MCF 10A (cell line): ENCODE measurements around the gene ADAMTS2. TPM values are rescaled to one million over a fixed set of nuclear protein-coding genes. Genes with fewer than 3 reads are reported as not detected.

Experiments
- BruUV-seq: library from RNA; stranded (reverse); fragments of 400-500 nt; replicated peaks from 2 replicates; lab custom pipeline; 2021; lab: Mats Ljungman, UMichigan
- CTCF ChIA-PET: fragments of 300-600 bp; sonication (Branson Sonifier 250); formaldehyde crosslinking; extraction: SDS; loops from one replicate; lab custom pipeline; 2021; ENCODE audit warnings: antibody characterized with exemption, inconsistent platforms; lab: Yijun Ruan, JAX
- POLR2A ChIA-PET: fragments of 300-600, 350-650 bp; sonication (Branson Sonifier 250); formaldehyde crosslinking; extraction: SDS; loops from one replicate; lab custom pipeline; 2020; ENCODE audit warnings: antibody characterized with exemption, inconsistent platforms; lab: Yijun Ruan, JAX
- DNase-seq: peaks from one replicate; pipeline ENCODE4 v3.0.0-alpha.2; 2018; ENCODE audit not compliant: unreplicated experiment
- H3K27ac Mint-ChIP-seq: one replicate; pipeline ENCODE4 v1.8.0; 2022; ENCODE audit warnings: mild to moderate bottlenecking, low read depth, mixed read lengths; ENCODE audit not compliant: unreplicated experiment
- H3K27me3 Mint-ChIP-seq: one replicate; pipeline ENCODE4 v1.8.0; 2022; ENCODE audit warnings: mixed read lengths; ENCODE audit not compliant: insufficient read depth, unreplicated experiment
- H3K36me3 Mint-ChIP-seq: one replicate; pipeline ENCODE4 v1.8.0; 2022; ENCODE audit warnings: mild to moderate bottlenecking, moderate library complexity, mixed read lengths; ENCODE audit not compliant: insufficient read depth, unreplicated experiment
- H3K4me1 Mint-ChIP-seq: one replicate; pipeline ENCODE4 v1.8.0; 2022; ENCODE audit warnings: mixed read lengths; ENCODE audit not compliant: insufficient read depth, unreplicated experiment
- H3K4me3 Mint-ChIP-seq: one replicate; pipeline ENCODE4 v1.8.0; 2022; ENCODE audit warnings: mild to moderate bottlenecking, moderate library complexity, mixed read lengths; ENCODE audit not compliant: unreplicated experiment
- H3K9me3 Mint-ChIP-seq: one replicate; pipeline ENCODE4 v1.8.0; 2022; ENCODE audit warnings: mixed read lengths; ENCODE audit not compliant: unreplicated experiment
- intact Hi-C: fragments of 100-400 bp; cut with micrococcal nuclease; formaldehyde crosslinking; loops from 2 replicates; pipeline ENCODE4 v1.14.1; 2022
- total RNA-seq: library from RNA; stranded (reverse); gene quantifications from 2 replicates; pipeline ENCODE4 v1.2.3, GENCODE V29; 2022
- TF ChIP-seq, protein P1 (sequence below): fragments of 200-600 bp; IDR thresholded peaks from one replicate; pipeline ENCODE4 v1.8.0; 2022; ENCODE audit warnings: antibody characterized with exemption, mild to moderate bottlenecking; ENCODE audit not compliant: unreplicated experiment

Gene ADAMTS2
- total RNA-seq, 1 experiment from 2014 or later = not detected

DNA sequence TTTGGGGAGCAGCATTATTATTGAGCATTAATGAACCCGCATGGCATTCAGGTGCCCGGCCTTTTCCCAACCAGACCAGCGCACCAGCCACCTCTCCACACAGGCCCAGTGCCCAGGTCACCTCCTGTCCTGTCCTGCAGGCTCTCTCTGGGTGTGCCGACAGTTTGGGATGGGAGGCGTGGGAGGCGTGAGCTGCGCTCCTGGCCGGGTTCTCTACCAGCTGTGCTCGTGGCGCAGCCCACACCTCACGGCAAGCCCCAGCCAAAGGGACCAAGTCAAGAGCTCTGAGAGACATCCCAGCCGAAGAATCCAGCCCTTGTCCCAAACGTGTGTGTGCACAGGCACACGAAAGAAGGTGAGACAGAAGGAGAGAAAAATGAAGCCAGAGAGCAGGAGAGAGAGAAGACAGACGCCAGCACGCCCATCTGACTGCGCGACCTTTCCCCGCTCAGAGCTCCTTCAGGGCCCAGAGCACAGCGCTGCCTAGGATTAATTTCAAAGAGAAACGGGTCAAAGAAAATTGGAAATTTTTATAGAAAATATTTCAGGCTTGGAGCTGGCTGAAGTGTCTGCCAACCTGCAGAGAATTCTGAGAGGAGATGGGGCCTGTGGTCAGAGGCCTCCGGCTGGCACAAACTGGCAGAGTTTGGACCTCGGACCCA lies 81.7 kb downstream of the ADAMTS2 start:
- ChIA-PET POLR2A (no interaction called here), CTCF (no interaction called here)
- intact Hi-C loops = no loop called here
- TF ChIP-seq, protein P1, sequence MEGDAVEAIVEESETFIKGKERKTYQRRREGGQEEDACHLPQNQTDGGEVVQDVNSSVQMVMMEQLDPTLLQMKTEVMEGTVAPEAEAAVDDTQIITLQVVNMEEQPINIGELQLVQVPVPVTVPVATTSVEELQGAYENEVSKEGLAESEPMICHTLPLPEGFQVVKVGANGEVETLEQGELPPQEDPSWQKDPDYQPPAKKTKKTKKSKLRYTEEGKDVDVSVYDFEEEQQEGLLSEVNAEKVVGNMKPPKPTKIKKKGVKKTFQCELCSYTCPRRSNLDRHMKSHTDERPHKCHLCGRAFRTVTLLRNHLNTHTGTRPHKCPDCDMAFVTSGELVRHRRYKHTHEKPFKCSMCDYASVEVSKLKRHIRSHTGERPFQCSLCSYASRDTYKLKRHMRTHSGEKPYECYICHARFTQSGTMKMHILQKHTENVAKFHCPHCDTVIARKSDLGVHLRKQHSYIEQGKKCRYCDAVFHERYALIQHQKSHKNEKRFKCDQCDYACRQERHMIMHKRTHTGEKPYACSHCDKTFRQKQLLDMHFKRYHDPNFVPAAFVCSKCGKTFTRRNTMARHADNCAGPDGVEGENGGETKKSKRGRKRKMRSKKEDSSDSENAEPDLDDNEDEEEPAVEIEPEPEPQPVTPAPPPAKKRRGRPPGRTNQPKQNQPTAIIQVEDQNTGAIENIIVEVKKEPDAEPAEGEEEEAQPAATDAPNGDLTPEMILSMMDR = no peak
- peaks cover 19% of the 10 kb centered on the region for H3K4me1 Mint-ChIP-seq
- no peak overlapping the region for H3K4me3 Mint-ChIP-seq
- no TSS peak for BruUV-seq
- peaks cover 6% of the 10 kb centered on the region for H3K9me3 Mint-ChIP-seq
- no peak overlapping the region for H3K27ac Mint-ChIP-seq
- H3K27me3 Mint-ChIP-seq = no peaks in the 10 kb centered on the region
- H3K36me3 Mint-ChIP-seq = peaks cover 4% of the 10 kb centered on the region
- no peak for DNase-seq

GRCh38 chr5:179262126-179262920 lies 82.9 kb downstream of the ADAMTS2 start:
- H3K27me3 Mint-ChIP-seq = no peaks in the 10 kb centered on the region
- H3K4me1 Mint-ChIP-seq = peaks cover 19% of the 10 kb centered on the region
- BruUV-seq = no TSS peak
- no peak overlapping the region for H3K4me3 Mint-ChIP-seq
- peaks cover 4% of the 10 kb centered on the region for H3K36me3 Mint-ChIP-seq
- ChIA-PET CTCF (no interaction called here), POLR2A (no interaction called here)
- no peak for DNase-seq
- H3K27ac Mint-ChIP-seq = no peak overlapping the region
- TF ChIP-seq, protein P1 = no peak
- peaks cover 6% of the 10 kb centered on the region for H3K9me3 Mint-ChIP-seq
- intact Hi-C loops = no loop called here

DNA sequence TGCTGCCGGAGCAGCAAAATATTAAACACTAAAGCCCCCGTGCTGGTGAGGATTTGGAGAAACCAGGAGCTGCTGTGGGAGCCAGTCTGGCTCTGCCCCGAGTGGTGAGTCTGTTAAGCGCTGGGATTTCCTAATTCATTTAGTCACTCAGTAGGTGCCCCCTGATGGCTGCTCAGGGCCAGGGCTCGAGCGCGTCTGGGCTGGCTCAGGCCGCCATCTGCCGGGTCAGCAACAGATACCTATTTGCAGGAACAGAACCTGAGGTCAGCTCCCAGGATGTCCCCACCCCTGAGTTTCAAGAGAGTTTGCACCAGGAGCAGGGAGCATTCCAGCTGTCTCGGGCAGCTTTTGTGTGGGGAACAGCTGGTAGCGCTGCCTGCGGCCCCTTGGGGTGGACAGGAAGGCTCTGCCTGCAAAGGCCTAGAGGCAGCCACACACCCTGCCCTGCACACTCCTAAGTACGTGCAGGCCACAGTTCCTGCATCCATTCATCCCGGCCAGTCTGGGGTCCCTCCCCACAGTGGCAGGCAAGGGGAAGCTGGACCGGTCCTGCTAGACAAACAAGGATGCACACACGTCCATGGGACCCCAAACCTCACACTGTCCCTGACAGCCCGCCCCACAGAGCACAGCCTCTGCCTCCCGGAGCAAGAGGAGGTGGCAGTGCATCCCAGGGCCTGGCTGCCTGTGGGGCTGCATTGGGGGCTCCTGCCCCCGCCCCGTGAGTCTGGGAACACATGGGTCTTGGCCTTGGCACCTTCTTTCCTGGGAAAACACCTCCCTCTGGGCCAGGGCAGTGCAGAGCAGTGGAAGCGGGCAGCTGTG lies 83.7 kb downstream of the ADAMTS2 start:
- Mint-ChIP-seq H3K4me1 (peaks cover 14% of the 10 kb centered on the region), H3K27ac (no peak overlapping the region), H3K27me3 (no peaks in the 10 kb centered on the region), H3K9me3 (peaks cover 6% of the 10 kb centered on the region), H3K4me3 (no peak overlapping the region), H3K36me3 (peaks cover 4% of the 10 kb centered on the region)
- POLR2A ChIA-PET = no interaction called here
- CTCF ChIA-PET = interaction anchor here (1.2 kb wide), 1 partner anchor 48 kb away, joined by 4 read pairs; no protein-coding TSS in a partner anchor
- BruUV-seq = no TSS peak
- intact Hi-C loops = no loop called here
- DNase-seq = no peak
- TF ChIP-seq, protein P1 = no peak
